ENCODE results near the gene DAB2IP.

The DAB2IP gene

DNA sequence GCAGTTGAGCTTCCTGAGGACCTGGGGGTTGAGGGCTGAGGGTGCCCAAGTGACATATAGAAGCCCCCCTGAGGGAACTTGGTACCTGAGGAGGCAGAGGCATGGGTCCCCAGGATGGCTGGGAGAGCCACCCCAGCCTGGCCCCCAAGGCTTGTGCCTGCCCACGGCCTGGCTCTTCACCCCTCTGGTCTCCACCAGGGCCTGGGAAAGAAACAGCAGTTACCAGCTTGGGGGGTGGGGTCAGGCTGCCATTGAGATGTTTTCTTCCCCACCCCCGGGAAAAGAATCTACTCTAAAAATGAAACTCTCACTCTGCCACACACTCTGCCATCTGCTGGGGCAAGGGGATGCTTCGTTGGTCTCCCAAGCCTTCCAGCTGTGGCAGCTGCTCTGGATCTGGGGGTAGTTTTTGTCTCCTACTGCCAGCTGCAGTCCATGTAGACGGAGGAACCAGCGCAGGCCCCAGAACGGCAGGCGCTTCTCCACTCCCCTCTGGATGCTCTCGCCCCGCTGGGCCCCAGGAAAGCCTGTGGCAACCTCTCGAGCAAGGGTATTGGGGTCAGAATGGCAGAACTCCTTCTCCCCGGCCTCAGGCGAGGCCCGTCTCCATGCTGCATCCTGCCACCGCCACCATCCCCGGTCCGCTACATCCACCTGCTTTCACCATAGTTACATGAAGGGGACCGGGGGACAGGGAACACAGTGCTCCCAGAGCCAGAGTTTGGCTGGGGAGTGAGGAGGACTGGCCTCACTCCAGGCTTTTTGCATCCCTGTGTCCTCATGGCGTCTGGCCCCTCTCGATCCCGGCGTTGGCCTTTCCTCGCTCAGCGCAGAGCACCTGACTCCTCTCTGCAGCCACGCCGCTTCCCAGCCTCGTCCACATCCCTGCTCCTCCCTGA, 123.5 kb downstream of the DAB2IP start:
- H3K36me3 ChIP-seq (replicated peaks; ENCODE audit: low read depth, low read length), result peaks cover 3% of the 10 kb centered on the region

DNA sequence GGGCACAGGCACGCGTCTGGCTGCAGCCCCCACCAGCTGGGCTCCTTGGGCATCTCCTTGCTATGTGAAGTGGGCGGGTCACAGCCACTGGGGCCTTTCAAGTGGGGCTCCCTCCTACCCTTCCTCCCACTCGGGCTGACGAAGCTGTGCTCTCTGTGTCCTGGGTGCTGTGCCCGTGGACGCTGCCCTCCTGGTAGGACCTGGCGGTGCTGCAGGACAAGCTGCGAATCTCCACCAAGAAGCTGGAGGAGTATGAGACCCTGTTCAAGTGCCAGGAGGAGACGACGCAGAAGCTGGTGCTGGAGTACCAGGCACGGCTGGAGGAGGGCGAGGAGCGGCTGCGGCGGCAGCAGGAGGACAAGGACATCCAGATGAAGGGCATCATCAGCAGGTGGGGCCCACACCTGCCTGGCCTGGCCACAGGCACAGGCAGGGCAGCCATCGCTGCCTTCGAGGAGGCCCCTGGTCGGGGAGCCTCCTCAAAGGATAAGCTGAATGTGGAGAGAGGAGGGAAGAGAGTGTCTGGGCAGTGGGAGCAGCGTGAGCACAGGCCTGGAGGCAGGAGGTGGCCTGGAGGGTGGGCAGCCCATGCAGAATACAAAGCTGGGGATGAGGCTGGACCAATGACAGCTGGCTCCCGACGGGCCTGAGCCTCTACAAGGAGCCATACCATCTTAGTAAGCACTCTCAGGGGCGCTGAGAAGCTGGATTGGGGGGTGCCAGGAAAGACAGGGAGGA, 124.7 kb downstream of the DAB2IP start:
- Histone ChIP-seq H3K9ac (ENCODE audit: low read length) (no peak overlapping the region), H2AFZ (ENCODE audit: low read depth, low read length) (no peak overlapping the region), H3K27me3 (ENCODE audit: low read depth, low read length) (no peaks in the 10 kb centered on the region; the same call in 1 of the 2 replicates), H3K27ac (ENCODE audit: low read length) (no peak overlapping the region), H3K79me2 (ENCODE audit: low read length) (no peaks in the 10 kb centered on the region), H3K4me3 (ENCODE audit: low read length) (no peak overlapping the region), H4K20me1 (ENCODE audit: insufficient read depth, low read length) (no peaks in the 10 kb centered on the region), H3K36me3 (replicated peaks; ENCODE audit: low read depth, low read length) (peaks cover 3% of the 10 kb centered on the region), H3K4me2 (ENCODE audit: low read length) (no peak overlapping the region), H3K4me1 (ENCODE audit: low read length) (peaks cover 30% of the 10 kb centered on the region), H3K9me3 (ENCODE audit: insufficient read depth, low read length) (peaks cover 9% of the 10 kb centered on the region)
- no peak for TF ChIP-seq EZH2phosphoT487 (IDR thresholded peaks at IDR 0.05; ENCODE audit: low read depth)
- TF ChIP-seq, protein P1, sequence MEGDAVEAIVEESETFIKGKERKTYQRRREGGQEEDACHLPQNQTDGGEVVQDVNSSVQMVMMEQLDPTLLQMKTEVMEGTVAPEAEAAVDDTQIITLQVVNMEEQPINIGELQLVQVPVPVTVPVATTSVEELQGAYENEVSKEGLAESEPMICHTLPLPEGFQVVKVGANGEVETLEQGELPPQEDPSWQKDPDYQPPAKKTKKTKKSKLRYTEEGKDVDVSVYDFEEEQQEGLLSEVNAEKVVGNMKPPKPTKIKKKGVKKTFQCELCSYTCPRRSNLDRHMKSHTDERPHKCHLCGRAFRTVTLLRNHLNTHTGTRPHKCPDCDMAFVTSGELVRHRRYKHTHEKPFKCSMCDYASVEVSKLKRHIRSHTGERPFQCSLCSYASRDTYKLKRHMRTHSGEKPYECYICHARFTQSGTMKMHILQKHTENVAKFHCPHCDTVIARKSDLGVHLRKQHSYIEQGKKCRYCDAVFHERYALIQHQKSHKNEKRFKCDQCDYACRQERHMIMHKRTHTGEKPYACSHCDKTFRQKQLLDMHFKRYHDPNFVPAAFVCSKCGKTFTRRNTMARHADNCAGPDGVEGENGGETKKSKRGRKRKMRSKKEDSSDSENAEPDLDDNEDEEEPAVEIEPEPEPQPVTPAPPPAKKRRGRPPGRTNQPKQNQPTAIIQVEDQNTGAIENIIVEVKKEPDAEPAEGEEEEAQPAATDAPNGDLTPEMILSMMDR (IDR thresholded peaks at IDR 0.05; ENCODE audit: low read depth, low read length), result no peak

More for the DNA sequence above, 123.5 kb downstream of the DAB2IP start:
- peaks cover 9% of the 10 kb centered on the region for H3K9me3 ChIP-seq (ENCODE audit: insufficient read depth, low read length)
- H3K79me2 ChIP-seq (ENCODE audit: low read length), result no peaks in the 10 kb centered on the region
- peaks cover 26% of the 10 kb centered on the region for H3K4me1 ChIP-seq (ENCODE audit: low read length)
- no peak overlapping the region for H3K27ac ChIP-seq (ENCODE audit: low read length)
- no peak overlapping the region; the same call in 1 of the 2 replicates for H3K9ac ChIP-seq (ENCODE audit: low read length)
- no peaks in the 10 kb centered on the region for H4K20me1 ChIP-seq (ENCODE audit: insufficient read depth, low read length)
- H3K4me3 ChIP-seq (ENCODE audit: low read length), result peak overlapping the region; percentile 15; the same call in 1 of the 2 replicates
- H3K4me2 ChIP-seq (ENCODE audit: low read length), result peak overlapping the region; percentile 81
- H2AFZ ChIP-seq (ENCODE audit: low read depth, low read length), result peak overlapping the region; percentile 76; the same call in 1 of the 2 replicates
- H3K27me3 ChIP-seq (ENCODE audit: low read depth, low read length), result no peaks in the 10 kb centered on the region
- TF ChIP-seq, protein P1 (IDR thresholded peaks at IDR 0.05; ENCODE audit: low read depth, low read length), result peak; percentile 35
- no peak for TF ChIP-seq EZH2phosphoT487 (IDR thresholded peaks at IDR 0.05; ENCODE audit: low read depth)

DNA sequence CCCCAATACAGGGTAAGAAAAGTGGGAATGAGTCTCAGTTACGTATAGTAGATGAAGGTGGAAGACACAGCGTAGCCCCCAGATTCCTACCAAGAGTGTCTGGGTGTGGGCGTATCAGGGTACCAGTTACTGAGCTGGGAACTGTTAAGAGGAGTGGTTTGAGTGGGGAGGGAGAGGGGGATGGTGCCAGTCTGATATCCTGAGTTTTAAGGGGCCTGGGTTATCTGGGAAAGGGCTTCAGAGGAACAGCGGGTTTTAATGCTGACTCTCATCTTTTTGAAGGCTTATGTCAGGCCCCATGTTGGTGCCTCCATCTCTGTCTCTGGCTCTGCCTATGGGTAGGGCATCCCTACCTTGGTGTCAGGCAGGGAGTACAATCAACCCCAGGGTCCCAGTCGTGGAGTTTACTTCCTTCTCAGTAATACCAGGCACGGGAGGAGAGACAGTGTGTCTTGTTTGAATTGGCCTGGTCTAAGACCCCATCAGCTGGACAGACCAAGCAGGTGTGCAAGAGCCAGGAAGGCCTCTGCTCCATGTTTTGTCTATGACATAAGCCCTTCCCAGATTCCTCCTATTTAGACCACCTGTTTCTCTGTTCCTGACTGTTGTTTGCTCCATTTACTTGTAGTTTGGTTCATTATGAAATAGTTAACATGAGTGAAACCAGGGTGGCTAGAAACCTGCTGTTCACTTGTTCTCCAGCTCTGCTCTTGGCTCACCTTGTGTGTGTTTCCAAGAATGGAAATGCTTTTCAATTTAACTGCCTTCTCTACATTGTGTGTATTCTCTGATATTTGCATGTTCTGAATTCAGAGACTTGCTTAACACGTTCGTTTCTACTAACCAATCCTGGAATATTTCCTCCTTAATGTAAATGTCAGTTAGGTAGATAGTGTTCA, 125.6 kb downstream of the DAB2IP start:
- Histone ChIP-seq H3K36me3 (replicated peaks; ENCODE audit: low read depth, low read length) (peaks cover 3% of the 10 kb centered on the region), H3K4me1 (ENCODE audit: low read length) (peaks cover 30% of the 10 kb centered on the region), H3K27me3 (ENCODE audit: low read depth, low read length) (no peaks in the 10 kb centered on the region; the same call in 1 of the 2 replicates), H3K4me2 (ENCODE audit: low read length) (no peak overlapping the region), H2AFZ (ENCODE audit: low read depth, low read length) (no peak overlapping the region), H3K4me3 (ENCODE audit: low read length) (no peak overlapping the region), H3K9me3 (ENCODE audit: insufficient read depth, low read length) (peaks cover 9% of the 10 kb centered on the region), H3K9ac (ENCODE audit: low read length) (no peak overlapping the region), H3K79me2 (ENCODE audit: low read length) (no peaks in the 10 kb centered on the region), H3K27ac (ENCODE audit: low read length) (no peak overlapping the region), H4K20me1 (ENCODE audit: insufficient read depth, low read length) (no peaks in the 10 kb centered on the region)
- TF ChIP-seq, protein P1 (IDR thresholded peaks at IDR 0.05; ENCODE audit: low read depth, low read length), result no peak
- no peak for TF ChIP-seq EZH2phosphoT487 (IDR thresholded peaks at IDR 0.05; ENCODE audit: low read depth)

Data from OCI-LY3 (cell line).